HEK293 (cell line): ENCODE results near the gene LRRFIP1.

Experiments
- CTCF ChIA-PET: fragments of 350-600 bp; formaldehyde crosslinking; extraction: SDS; loops from one replicate; lab custom pipeline; 2021; ENCODE audit warnings: antibody characterized with exemption; lab: Yijun Ruan, JAX
- POLR2A ChIA-PET: fragments of 300-600 bp; formaldehyde crosslinking; extraction: SDS; loops from one replicate; lab custom pipeline; 2020; ENCODE audit warnings: antibody characterized with exemption, inconsistent platforms; lab: Yijun Ruan, JAX
- H3K27ac ChIP-seq: fragments of 200-500 bp; sonication (Bioruptor generic); 2 replicates; pipeline ENCODE4 v1.5.1; 2014; ENCODE audit warnings: low read depth, low read length, control low read depth, inconsistent platforms; ENCODE audit errors: extremely low read depth
- H3K36me3 ChIP-seq, 2 experiments: fragments of 200-500 bp in 1 of 2; sonication (Bioruptor generic) in 1 of 2; 1 replicate in 1 of 2; 2 replicates in 1 of 2; pipeline ENCODE4 v1.5.1; 2014 to 2017; ENCODE audit warnings: inconsistent platforms in 2 of 2, low read length in 2 of 2; ENCODE audit not compliant: control insufficient read depth in 2 of 2, insufficient read depth in 1 of 2
- H3K4me1 ChIP-seq: fragments of 200-500 bp; sonication (Bioruptor generic); 2 replicates; pipeline ENCODE4 v1.5.1; 2014; ENCODE audit warnings: mild to moderate bottlenecking, low read length, inconsistent platforms; ENCODE audit not compliant: control insufficient read depth, insufficient read depth
- H3K4me3 ChIP-seq: 2 replicates; pipeline ENCODE4 v1.5.1; 2011; ENCODE audit warnings: low read depth, mild to moderate bottlenecking, control low read depth, low read length, moderate library complexity
- H3K9me3 ChIP-seq: fragments of 200-500 bp; sonication (Bioruptor generic); 2 replicates; pipeline ENCODE4 v1.5.1; 2014; ENCODE audit warnings: low read depth, low read length, inconsistent platforms; ENCODE audit not compliant: control insufficient read depth, insufficient read depth
- CTCF ChIP-seq: fragments of 450-650 bp; formaldehyde crosslinking; IDR thresholded peaks from 2 replicates; pipeline ENCODE4 v1.5.1; 2016; ENCODE audit warnings: missing biosample characterization, missing genetic modification characterization
- EGR2 ChIP-seq: fragments of 450-650 bp; formaldehyde crosslinking; IDR thresholded peaks from 2 replicates; pipeline ENCODE4 v1.5.1; 2016; ENCODE audit warnings: low read depth, missing biosample characterization, missing genetic modification characterization
- KLF10 ChIP-seq: fragments of 450-650 bp; IDR thresholded peaks from 2 replicates; pipeline ENCODE4 v1.5.1; 2018; ENCODE audit warnings: missing biosample characterization, mild to moderate bottlenecking, missing genetic modification characterization
- PRDM2 ChIP-seq: fragments of 450-650 bp; formaldehyde crosslinking; IDR thresholded peaks from 2 replicates; pipeline ENCODE4 v1.5.1; 2016; ENCODE audit warnings: missing biosample characterization, missing genetic modification characterization, borderline replicate concordance
- ZNF324 ChIP-seq: fragments of 450-650 bp; formaldehyde crosslinking; IDR thresholded peaks from 2 replicates; pipeline ENCODE4 v1.5.1; 2016; ENCODE audit warnings: missing biosample characterization, missing genetic modification characterization
- ZNF398 ChIP-seq: fragments of 450-650 bp; formaldehyde crosslinking; IDR thresholded peaks from 2 replicates; pipeline ENCODE4 v1.5.1; 2017; ENCODE audit warnings: missing biosample characterization, missing genetic modification characterization
- ZNF416 ChIP-seq: fragments of 450-650 bp; formaldehyde crosslinking; IDR thresholded peaks from 2 replicates; pipeline ENCODE4 v1.5.1; 2016; ENCODE audit warnings: missing biosample characterization, missing genetic modification characterization
- ZNF521 ChIP-seq: fragments of 450-650 bp; formaldehyde crosslinking; IDR thresholded peaks from 2 replicates; pipeline ENCODE4 v1.5.1; 2017; ENCODE audit warnings: missing biosample characterization, mild to moderate bottlenecking, missing genetic modification characterization
- ZNF610 ChIP-seq: fragments of 450-650 bp; formaldehyde crosslinking; IDR thresholded peaks from 2 replicates; pipeline ENCODE4 v1.5.1; 2016; ENCODE audit warnings: missing biosample characterization, missing genetic modification characterization, borderline replicate concordance
- ZNF621 ChIP-seq: fragments of 450-650 bp; formaldehyde crosslinking; IDR thresholded peaks from 2 replicates; pipeline ENCODE4 v1.5.1; 2017; ENCODE audit warnings: missing biosample characterization, missing genetic modification characterization
- ZNF624 ChIP-seq: fragments of 450-650 bp; formaldehyde crosslinking; IDR thresholded peaks from 2 replicates; pipeline ENCODE4 v1.5.1; 2017; ENCODE audit warnings: missing biosample characterization, missing genetic modification characterization
- ZNF654 ChIP-seq: fragments of 450-650 bp; formaldehyde crosslinking; IDR thresholded peaks from 2 replicates; pipeline ENCODE4 v1.5.1; 2016; ENCODE audit warnings: low read depth, missing biosample characterization, missing genetic modification characterization
- ZNF707 ChIP-seq: fragments of 450-650 bp; formaldehyde crosslinking; IDR thresholded peaks from 2 replicates; pipeline ENCODE4 v1.5.1; 2016; ENCODE audit warnings: missing biosample characterization, missing genetic modification characterization
- ZNF791 ChIP-seq: fragments of 450-650 bp; formaldehyde crosslinking; IDR thresholded peaks from 2 replicates; pipeline ENCODE4 v1.5.1; 2016; ENCODE audit warnings: missing biosample characterization, missing genetic modification characterization
- ZNF792 ChIP-seq: fragments of 450-650 bp; formaldehyde crosslinking; IDR thresholded peaks from 2 replicates; pipeline ENCODE4 v1.5.1; 2016; ENCODE audit warnings: missing biosample characterization, missing genetic modification characterization
- ZNF837 ChIP-seq: fragments of 450-650 bp; formaldehyde crosslinking; IDR thresholded peaks from 2 replicates; pipeline ENCODE4 v1.5.1; 2016; ENCODE audit warnings: missing biosample characterization, missing genetic modification characterization
- ZSCAN30 ChIP-seq: fragments of 450-650 bp; IDR thresholded peaks from 2 replicates; pipeline ENCODE4 v1.5.1; 2018; ENCODE audit warnings: missing biosample characterization, mild to moderate bottlenecking, missing genetic modification characterization, moderate library complexity
- TF ChIP-seq, protein P1 (sequence below): fragments of 450-650 bp; formaldehyde crosslinking; IDR thresholded peaks from 2 replicates; pipeline ENCODE4 v1.5.1; 2016; ENCODE audit warnings: missing biosample characterization, missing genetic modification characterization
- TF ChIP-seq, protein P2 (sequence below): fragments of 450-650 bp; formaldehyde crosslinking; optimal IDR thresholded peaks from 2 replicates; pipeline ENCODE3; 2016; ENCODE audit warnings: missing biosample characterization, mild to moderate bottlenecking, missing genetic modification characterization

Gene LRRFIP1

DNA sequence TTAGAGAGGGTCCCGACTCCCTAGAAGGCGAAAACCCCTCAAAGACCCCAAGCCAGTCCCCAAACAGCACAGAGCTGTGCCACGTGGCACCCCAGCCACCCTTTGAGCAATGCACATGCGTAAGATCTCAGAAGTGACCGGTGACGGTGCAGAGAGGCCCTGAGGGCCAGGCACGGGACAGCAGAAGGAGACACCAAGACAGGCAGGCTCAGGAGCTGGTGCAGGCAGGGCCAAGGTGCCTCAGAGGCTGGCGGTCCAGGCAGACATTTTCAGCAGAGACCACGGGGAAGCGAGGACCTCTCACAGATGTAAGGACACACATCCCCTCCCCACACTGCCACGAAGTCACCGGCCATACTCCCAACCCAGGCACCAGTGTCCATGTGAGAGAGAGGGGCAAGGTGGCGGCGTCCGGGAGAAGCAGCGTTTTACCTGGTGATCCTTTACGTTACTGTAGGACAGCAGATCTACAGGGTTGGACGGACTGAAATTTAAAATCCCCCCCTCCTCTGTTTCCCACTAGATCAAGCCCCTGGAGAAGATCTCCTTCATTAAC lies 34.9 kb upstream of the LRRFIP1 start:
- no peak overlapping the region for H3K27ac ChIP-seq
- no peaks in the 10 kb centered on the region for H3K9me3 ChIP-seq
- peaks cover 7% of the 10 kb centered on the region; the same call in 1 of the 2 replicates for H3K4me1 ChIP-seq
- no peak overlapping the region for H3K4me3 ChIP-seq
- TF ChIP-seq KLF10 (tag by site-specific recombination) (no peak), ZNF624 (tag by site-specific recombination) (no peak), ZNF610 (tag by site-specific recombination) (no peak), ZNF791 (tag by site-specific recombination) (no peak), ZNF707 (tag by site-specific recombination) (no peak), ZNF521 (no peak), ZNF324 (tag by site-specific recombination) (no peak), PRDM2 (tag by site-specific recombination) (no peak), ZSCAN30 (tag by site-specific recombination) (no peak), ZNF792 (tag by site-specific recombination) (no peak), ZNF621 (tag by site-specific recombination) (no peak), ZNF837 (tag by site-specific recombination) (no peak), ZNF416 (no peak), CTCF (tag by site-specific recombination) (no peak), ZNF654 (tag by site-specific recombination) (no peak), ZNF398 (tag by site-specific recombination) (no peak), EGR2 (tag by site-specific recombination) (no peak)
- TF ChIP-seq, protein P1, sequence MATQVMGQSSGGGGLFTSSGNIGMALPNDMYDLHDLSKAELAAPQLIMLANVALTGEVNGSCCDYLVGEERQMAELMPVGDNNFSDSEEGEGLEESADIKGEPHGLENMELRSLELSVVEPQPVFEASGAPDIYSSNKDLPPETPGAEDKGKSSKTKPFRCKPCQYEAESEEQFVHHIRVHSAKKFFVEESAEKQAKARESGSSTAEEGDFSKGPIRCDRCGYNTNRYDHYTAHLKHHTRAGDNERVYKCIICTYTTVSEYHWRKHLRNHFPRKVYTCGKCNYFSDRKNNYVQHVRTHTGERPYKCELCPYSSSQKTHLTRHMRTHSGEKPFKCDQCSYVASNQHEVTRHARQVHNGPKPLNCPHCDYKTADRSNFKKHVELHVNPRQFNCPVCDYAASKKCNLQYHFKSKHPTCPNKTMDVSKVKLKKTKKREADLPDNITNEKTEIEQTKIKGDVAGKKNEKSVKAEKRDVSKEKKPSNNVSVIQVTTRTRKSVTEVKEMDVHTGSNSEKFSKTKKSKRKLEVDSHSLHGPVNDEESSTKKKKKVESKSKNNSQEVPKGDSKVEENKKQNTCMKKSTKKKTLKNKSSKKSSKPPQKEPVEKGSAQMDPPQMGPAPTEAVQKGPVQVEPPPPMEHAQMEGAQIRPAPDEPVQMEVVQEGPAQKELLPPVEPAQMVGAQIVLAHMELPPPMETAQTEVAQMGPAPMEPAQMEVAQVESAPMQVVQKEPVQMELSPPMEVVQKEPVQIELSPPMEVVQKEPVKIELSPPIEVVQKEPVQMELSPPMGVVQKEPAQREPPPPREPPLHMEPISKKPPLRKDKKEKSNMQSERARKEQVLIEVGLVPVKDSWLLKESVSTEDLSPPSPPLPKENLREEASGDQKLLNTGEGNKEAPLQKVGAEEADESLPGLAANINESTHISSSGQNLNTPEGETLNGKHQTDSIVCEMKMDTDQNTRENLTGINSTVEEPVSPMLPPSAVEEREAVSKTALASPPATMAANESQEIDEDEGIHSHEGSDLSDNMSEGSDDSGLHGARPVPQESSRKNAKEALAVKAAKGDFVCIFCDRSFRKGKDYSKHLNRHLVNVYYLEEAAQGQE = no peak
- TF ChIP-seq, protein P2, sequence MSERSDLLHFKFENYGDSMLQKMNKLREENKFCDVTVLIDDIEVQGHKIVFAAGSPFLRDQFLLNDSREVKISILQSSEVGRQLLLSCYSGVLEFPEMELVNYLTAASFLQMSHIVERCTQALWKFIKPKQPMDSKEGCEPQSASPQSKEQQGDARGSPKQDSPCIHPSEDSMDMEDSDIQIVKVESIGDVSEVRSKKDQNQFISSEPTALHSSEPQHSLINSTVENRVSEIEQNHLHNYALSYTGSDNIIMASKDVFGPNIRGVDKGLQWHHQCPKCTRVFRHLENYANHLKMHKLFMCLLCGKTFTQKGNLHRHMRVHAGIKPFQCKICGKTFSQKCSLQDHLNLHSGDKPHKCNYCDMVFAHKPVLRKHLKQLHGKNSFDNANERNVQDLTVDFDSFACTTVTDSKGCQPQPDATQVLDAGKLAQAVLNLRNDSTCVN (tag by site-specific recombination) = no peak
- ChIA-PET CTCF (interaction anchor here (0.7 to 1.2 kb wide), 2 partner anchors 21 to 76 kb away, joined by 3 to 4 read pairs; no protein-coding TSS in a partner anchor), POLR2A (no interaction called here)
- no peaks in the 10 kb centered on the region for H3K36me3 ChIP-seq
